HG03520 (cell line): ENCODE results near the gene EHBP1.

Experiments
- ATAC-seq: cut with Tn5 transposase; IDR thresholded peaks from one replicate; pipeline ENCODE4 v1.9.1; 2021; ENCODE audit warnings: mild to moderate bottlenecking, moderate library complexity; ENCODE audit not compliant: unreplicated experiment

Gene EHBP1

DNA sequence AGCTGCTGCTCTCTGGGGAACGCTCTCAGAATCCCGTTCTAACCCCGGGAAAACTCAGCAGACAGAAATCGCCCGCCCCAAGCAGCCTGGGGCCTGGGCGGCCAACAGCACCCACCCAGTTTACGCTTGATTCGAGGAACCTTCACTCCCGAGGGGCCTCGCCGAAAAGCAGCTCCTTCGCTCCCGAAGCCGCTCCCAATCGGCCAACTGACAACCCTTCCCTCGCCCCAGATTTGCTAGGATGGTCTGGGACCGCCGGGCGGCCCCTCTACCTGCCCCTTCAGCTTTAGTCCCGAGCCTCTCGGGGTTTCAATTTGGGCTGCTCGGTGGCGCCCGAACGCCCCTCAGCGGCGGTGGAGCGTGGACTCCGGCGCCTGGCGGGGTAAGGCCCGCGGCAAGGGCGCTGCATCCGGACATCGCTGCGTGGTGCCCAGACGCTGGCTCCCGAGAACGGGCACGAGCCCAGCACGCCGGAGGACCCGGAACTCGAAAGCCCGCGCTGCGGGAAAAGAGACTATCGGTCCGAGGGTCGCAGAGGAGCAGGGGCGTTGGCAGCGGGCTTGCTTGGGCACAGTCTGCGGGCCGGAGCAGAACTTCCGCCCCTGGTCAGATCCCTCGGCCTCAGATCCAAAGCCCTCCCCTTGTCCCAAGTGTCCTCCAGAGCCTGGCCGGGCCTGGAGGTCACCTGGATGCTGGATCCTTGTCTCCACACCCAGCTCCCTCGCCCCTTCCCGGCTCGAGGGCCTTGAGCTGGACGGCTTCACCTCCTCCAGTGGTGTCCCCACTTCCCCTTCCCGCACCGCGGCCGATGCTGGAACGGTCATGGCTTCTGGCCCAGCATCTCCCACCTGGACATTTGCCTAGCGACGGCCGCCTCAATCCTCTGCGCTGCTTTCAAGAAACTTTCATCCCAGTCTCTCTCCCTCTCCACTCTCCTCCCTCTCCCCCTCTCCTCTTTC is 342.1 kb downstream of the EHBP1 start:
- no peak for ATAC-seq

GRCh38 chr2:63048367-63049171 is 343.1 kb downstream of the EHBP1 start:
- ATAC-seq: no peak

DNA sequence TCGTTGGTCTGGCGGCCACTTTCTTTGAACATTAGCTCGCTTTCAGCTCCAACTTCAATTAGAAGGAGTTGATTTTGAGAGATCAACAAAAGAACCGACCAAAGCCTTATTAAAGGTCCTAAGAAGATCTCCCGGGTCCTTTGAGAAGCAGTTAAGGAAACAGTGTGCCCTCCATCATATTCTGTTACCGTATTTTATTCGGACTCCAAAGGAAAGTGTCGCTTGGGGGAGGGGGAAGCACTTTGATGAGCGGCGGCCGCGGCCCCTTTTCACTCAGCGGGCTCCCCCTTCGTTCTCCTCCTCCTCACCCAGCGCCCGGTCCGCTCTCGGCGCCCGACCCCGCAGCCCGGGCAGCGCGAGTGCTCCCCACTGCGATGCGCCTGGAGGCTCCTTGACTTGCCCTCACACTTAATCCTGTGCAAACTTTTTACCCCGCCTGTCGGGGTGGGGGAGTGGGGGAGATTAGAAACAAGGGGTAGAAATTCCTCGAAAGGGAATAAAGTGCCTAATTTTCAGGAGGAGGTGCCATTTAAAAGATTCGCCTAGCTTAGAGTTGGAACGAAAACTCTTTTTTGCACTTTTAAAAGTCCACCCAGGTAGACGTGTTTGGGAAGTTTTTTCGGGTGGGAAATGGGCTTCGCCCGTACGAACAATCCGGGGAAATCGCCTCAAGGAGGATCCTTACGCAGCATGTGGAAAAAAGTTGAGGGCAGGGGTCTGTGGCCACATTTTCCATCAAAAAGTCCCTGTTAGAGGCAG is 343.9 kb downstream of the EHBP1 start:
- ATAC-seq: no peak

DNA sequence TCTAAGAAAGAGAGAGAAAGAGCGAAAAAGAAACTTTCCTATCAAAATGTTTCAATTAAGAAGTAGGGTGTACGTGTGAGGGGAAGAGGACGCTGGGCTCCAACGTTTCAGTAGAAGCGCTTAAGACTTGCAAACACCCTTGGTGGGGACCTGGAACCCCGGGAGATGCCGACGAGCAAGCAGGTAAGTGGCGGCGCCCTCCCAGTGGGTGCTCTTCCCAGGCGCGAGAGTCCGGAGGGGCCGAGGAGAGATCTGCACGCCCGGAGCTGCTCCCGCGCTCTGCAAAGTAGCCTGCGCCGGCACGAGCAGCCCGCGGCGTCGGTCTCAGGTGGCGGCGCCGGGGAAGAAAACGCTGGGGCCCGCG is 344.4 kb downstream of the EHBP1 start:
- ATAC-seq: peak; percentile 30

DNA sequence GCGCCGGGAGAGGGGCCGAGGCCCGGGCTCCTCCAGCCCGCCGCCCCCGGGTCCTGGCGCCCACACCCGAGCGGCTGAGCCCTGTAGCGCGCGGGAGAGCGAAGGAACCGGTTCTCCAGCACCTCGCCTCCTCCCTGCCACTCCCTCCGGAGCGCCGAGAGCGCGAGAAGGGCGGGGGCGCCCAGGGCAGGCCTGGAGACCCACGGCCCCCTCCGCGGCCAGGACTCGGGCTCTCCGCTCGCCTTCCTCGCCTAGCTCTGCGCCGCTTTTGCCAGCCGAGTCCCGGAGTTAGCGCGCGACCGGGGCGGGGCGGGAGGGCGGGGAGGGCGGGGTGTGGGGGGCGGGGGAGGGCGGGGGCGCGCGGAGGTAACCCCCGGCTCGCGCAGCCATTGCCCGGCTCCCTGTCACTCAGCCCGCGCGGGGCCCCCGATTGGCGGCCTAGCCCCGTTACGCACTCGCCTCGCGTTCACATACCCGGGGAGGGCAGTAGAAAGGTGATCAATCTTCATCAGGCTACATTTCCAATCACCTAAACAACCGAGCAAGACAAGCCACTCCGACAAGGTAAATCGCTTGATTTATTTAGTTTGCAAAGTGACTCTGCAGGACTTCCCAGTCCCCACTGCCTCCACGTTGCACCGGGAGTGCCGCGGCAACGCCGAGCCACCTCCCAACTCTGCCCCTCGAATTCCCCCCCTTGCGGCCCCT is 345.0 kb downstream of the EHBP1 start, which contains the start of gene OTX1:
TSS of gene OTX1 (plus strand) at position 497 of the 708 bp plus-strand sequence. CDS start 2,161 bp downstream, outside the sequence.
- ATAC-seq: peak; percentile 74

DNA sequence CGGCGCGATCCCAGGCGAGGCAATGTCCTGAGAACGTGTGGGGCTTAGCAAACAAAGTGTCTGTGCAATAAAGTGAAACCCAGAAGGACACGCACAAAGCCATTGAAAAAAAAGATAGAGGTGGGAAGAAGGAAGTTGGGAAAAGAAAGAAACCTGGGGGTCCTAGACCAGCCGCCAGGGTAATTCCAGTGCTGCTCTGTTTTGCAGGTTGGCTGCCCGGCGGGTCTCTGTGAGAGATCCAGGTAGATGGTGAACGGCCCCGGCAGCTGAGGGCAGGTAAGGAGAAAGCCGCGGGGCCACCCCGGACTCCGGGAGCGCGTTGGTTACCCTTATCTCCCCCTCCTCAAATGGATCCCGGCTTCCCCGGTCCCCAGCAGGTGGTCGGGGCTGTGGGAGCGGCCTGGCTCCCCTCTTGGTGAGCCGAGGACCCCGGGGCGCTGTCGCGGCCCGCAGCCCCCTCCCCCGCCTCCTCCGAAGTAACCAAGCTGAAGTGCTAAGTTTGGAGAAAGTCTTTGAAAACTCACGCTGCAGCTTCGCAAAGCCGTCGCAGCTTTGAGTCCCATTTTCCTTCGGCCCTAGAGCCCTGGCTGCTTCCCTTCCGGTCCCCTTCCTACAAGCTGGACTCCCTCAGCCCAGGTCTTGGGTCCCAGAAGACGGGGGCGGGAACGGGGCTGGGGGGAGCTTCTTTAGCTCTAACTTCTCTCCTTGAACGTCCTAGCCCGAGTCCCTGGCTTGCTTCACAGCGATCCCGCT is 345.7 kb downstream of the EHBP1 start:
- no peak for ATAC-seq

- no peak for ATAC-seq
Measured at GRCh38 chr2:63051795-63052333, 346.4 kb downstream of the EHBP1 start.

GRCh38 chr2:63052411-63053080 is 347.0 kb downstream of the EHBP1 start:
- ATAC-seq: no peak

DNA sequence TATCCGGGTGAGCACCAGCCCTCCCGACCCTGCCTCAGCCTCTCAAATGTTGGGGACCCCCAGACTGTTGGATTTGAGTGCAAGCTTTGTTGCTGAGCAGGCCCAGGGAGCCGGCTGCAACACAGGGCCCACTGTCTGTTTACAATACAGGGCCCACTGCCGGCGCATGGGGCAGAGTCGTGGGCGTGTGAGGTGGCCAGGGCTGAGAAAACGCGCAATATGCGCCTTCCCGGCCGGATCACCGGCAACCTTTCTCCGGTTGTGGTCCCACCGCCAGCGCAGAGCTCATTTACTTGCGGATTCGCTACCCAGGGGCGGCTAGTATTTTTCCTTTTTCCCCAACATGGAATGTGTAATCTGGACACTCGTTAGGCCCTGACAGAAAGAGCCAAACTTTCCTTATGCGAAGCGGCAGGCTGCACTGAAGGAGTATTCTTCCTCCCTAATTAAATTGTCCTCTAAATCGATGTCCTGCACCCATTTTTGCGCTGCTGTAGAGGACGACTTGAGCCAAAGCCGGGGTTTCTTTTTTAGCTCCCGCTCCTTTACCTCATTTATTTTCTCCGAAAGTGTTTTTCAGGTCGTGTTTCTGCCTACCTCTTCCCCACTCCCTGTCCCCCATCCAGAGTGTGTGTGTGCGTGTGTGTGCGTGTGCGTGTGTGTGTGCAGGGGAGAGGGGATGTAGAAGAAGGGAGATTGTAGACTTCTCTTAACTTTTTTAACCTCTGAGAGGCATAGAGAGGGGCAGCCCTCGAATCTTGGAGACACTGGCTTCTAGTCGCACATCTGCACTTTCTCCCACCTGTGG is 347.8 kb downstream of the EHBP1 start:
- no peak for ATAC-seq

GRCh38 chr2:63053889-63054602 is 348.5 kb downstream of the EHBP1 start:
- no peak for ATAC-seq

DNA sequence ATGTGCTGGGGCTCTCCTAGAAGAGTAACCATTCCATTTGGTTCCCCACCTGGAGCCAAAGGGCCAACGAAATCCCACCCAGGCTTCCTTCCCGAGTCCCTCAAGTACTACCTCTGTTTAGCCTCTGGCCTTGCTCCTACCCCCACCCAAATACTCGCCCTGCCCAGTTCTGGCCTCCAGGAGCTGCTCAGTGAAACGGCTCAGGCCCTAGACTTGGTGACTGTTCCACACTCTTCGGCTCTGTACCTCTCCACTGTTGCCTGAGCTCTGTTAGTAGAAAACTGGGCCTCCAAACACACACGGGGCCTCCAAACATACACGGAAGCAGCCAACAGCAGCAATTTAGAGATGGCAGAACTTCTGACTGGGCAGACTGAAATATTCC is 349.3 kb downstream of the EHBP1 start:
- ATAC-seq: no peak

DNA sequence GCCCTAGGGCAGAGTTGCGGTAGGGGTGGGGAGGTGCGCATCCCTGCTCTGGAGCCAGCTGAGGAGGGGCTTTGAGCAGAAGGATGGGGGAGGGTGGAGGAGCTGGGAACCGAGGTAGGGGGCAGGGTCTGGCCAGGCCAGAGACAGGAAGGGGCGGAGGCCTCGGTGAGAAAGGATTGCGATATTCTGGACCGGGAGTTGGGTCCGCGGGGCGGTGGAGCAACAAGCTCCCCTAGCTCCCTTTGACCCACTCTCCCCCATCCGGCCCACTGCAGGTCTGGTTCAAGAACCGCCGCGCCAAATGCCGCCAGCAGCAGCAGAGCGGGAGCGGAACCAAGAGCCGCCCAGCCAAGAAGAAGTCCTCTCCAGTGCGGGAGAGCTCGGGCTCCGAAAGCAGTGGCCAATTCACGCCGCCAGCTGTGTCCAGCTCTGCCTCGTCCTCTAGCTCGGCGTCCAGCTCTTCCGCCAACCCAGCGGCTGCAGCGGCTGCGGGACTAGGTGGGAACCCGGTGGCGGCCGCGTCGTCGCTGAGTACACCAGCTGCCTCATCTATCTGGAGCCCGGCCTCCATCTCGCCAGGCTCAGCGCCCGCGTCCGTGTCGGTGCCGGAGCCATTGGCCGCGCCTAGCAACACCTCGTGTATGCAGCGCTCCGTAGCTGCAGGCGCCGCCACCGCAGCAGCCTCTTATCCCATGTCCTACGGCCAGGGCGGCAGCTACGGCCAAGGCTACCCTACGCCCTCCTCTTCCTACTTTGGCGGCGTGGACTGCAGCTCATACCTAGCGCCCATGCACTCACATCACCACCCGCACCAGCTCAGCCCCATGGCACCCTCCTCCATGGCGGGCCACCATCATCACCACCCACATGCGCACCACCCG is 350.0 kb downstream of the EHBP1 start:
- ATAC-seq: no peak

- ATAC-seq: no peak
Measured at GRCh38 chr2:63056107-63057050, 350.9 kb downstream of the EHBP1 start.

GRCh38 chr2:63057249-63058143 is 352.0 kb downstream of the EHBP1 start:
- ATAC-seq: no peak
